Activated CD8-positive, alpha-beta memory T cell treated with anti-CD3 and anti-CD28 coated beads, Interleukin-2, amount 50 U/mL, for 4 hours (primary cell): Measurements from ENCODE around the gene GUCY1A1.

Source experiments
- DNase-seq: peaks from one replicate; pipeline ENCODE4 v3.0.0-alpha.2; 2020

The GUCY1A1 gene

GRCh38 chr4:155694100-155694785, 27.6 kb downstream of the GUCY1A1 start:
- no peak for DNase-seq

DNA sequence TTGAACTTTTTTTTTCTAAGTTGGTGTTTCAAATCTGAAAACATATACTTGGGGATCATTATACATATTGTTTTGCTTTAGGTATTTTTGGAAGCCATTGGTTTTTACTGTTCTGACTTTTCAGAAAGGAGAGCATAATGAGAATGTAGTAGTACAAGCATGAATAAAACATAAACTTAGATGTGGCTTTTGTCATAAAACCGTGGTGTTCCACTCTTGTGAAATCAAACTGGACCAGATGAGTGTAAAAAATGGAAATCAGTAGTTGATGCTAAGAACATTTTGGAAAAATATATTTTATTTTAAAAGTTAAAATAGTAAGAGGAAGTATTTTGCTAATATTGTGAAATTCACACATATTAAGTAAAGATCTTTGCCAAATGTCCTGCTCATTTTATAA, 29.6 kb downstream of the GUCY1A1 start:
- DNase-seq = no peak

DNA sequence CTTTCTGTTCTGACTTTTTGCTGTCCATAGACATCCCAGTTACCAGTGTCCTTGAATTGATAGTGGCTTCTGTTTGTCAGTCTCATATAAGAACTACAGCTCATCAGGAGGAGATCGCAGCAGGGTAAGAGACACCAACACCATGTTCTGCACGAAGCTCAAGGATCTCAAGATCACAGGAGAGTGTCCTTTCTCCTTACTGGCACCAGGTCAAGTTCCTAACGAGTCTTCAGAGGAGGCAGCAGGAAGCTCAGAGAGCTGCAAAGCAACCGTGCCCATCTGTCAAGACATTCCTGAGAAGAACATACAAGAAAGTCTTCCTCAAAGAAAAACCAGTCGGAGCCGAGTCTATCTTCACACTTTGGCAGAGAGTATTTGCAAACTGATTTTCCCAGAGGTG, 30.1 kb downstream of the GUCY1A1 start:
- no peak for DNase-seq

GRCh38 chr4:155701827-155702226, 35.2 kb downstream of the GUCY1A1 start:
- no peak for DNase-seq

- no peak for DNase-seq
Measured at GRCh38 chr4:155703486-155704247, 37.0 kb downstream of the GUCY1A1 start.

DNA sequence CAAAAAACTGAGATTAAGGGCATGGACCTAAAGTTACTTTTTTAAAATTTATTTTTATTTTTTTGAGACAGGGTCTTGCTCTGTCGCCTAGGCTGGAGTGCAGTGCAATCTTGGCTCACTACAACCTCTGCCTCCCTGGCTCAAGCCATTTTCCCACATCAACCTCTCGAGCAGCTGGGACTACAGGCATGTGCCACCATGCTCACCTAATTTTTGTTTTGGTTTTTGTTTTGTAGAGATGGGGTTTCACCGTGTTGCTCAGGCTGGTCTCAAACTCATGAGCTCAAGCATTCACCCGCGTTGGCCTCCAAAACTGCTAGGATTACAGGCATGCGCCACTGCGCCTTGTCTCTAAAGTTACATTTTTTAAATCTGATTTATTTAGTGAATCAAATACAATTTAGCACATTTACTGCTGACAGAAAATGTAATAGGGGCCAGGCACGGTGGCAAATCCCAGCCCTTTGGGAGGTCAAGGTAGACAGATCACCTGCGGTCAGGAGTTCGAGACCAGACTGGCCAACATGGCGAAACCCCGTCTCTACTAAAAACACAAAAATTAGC, 38.3 kb downstream of the GUCY1A1 start:
- DNase-seq = no peak

DNA sequence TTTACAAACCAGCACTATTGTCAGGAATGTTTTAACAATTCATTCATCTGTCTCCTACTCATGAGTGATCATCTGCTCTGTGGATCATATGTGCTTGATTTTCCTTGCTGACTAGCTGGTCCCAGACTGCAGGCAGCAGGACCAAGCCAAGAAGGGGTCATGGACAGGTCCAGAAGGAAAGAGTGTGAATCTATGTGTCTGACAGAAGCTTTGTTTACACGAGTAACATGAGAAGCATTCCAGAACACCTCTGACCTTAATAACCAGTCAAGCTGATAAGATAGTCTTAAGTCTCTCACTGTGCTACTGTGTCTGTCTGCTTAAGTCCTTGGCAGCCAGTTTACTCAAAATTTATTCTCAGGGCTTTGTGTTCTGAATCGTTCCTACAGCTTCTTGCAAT, 39.0 kb downstream of the GUCY1A1 start:
- DNase-seq = no peak

GRCh38 chr4:155706147-155706546, 39.5 kb downstream of the GUCY1A1 start:
- no peak for DNase-seq

GRCh38 chr4:155707251-155707650, 40.6 kb downstream of the GUCY1A1 start:
- DNase-seq = no peak

- no peak for DNase-seq
Measured at GRCh38 chr4:155708782-155709181, 42.1 kb downstream of the GUCY1A1 start.

GRCh38 chr4:155709918-155710317, 43.3 kb downstream of the GUCY1A1 start:
- DNase-seq = no peak

- no peak for DNase-seq
Measured at GRCh38 chr4:155711556-155711955, 44.9 kb downstream of the GUCY1A1 start.

DNA sequence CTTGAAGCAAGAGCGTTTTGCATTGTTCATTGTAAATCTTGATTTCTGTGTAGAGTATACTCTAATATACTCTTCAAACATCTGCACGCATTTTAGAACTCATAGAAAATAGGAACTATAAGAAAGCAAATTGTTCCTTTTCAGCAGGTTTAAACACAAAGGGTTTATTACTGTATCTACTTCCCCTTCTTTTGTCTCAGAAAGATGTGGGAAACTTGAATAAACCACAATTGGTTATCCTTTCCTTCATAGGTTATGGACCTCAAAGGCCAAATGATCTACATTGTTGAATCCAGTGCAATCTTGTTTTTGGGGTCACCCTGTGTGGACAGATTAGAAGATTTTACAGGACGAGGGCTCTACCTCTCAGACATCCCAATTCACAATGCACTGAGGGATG, 46.2 kb downstream of the GUCY1A1 start:
- DNase-seq = no peak

DNA sequence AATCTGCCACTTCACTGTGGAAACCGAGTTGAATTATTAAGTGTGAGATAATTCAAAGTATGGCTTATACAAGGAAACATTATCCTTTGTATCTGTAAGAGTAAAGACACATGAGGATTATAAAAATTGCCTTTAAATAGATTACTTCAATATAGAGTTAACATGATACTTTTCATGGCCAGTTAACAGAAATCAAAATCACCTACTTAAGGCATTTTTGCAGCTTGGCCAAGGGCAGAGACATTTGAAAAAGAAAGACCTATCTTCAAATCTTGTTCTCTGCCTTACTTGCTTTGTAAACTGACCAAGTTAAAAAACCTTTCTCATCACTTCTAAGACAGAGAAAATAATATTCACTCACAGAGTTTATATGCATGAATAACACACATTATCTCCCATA, 47.3 kb downstream of the GUCY1A1 start:
- DNase-seq = no peak

GRCh38 chr4:155722336-155722735, 55.7 kb downstream of the GUCY1A1 start:
- no peak for DNase-seq

DNA sequence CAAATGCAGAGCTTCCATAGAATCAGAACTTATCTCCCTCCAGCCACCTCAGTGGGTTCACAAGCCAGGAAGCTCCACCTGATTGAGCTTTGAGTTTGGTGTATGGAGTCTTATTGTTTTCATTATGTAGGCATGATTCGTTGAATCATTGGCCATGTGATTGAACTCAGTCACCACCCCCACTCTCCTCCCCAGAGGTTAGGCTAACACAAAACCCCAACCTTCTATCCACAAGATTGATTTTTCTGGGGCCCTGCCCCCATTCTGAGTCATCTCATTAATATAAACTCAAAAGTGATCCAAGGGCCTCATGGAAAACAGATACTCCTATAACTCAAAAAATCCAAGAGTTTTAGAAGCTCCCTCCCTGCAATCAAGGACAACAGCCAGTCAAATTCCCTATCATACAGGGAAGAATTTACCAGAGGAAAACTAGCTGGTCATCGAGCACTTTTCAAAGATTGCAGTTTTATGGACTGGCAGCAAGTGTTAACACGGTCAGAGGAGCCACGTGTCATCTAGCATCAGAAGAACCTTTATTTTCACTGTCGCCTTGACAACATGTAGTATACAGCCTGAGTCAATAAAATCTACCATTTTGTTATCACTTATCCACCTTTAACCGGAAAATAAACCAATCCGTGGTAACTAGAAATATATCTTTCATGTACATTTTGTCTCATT, 56.3 kb downstream of the GUCY1A1 start:
- DNase-seq = no peak

GRCh38 chr4:155724731-155725130, 58.1 kb downstream of the GUCY1A1 start:
- DNase-seq = no peak

GRCh38 chr4:155734065-155734464, 67.4 kb downstream of the GUCY1A1 start:
- DNase-seq = no peak

DNA sequence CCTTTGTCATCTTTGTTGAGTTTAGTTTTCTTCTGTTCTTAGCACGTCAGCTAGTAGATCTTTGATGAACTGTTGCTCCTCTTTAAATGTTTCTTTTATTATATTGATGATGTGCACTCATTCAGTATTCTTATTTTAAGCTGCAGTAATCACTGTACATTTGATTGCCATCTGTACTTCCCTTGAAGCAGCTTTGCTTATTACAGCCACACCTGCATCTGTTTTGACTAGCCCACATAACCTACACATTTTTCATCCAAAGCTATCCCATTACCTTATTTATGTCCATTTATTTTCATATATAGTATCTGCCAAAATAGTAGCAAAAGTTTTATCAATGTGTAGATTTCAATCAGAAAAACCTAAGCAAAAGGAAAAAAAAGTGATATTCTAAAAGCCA, 68.3 kb downstream of the GUCY1A1 start:
- no peak for DNase-seq

DNA sequence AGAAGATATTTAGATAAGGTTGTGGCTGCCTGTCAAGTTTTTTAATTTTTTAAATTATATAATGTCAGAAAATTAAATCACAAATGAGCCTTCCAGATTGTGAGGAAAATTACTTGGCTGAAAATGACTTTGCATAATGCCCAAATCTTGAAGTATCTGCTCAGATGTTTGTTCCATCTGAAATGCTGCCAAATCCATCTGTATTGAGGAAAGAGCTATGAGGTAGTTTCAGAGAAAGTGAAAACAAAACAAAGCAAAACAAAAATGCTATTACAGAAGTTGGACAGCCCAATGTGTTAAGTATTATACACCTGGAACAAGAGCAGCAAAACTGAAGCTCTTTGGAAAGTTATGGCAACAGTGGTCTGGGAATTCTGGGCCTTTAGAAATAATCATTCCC, 68.8 kb downstream of the GUCY1A1 start:
- no peak for DNase-seq

DNA sequence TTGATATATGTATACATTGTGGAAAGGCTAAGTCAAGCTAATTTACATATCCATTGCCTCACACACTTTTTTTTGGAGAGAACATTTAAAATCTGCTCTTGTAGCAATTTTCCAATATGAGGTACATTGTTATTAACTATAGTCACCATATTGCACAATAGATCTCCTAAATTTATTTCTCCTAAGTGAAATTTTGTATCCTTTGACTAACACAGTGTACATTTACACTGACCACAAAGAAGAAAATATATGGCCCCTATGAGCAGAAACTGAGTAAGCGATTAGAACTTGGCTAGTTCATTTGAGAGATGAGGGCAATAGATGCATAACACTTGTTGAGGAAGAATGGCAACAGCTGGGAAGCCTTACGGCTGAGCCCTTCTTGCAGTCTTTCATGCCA, 71.9 kb downstream of the GUCY1A1 start:
- DNase-seq = no peak

DNA sequence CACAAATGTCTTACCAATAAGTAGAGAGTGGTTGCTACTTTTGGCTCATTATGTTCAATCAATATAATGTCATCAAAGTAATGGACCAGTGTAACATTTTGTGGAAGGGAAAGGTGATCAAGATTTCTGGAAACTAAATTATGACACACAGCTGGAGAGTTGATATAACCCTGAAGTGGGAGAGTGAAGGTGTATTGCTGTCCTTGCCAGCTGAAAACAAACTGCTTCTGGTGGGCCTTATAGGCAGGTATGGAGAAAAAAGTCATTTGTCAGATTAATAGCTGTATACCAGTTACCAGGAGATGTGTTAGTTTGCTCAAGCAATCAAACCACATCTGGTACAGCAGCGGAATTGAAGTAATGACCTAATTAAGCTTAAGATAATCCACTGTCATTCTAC, 74.9 kb downstream of the GUCY1A1 start:
- DNase-seq = no peak

DNA sequence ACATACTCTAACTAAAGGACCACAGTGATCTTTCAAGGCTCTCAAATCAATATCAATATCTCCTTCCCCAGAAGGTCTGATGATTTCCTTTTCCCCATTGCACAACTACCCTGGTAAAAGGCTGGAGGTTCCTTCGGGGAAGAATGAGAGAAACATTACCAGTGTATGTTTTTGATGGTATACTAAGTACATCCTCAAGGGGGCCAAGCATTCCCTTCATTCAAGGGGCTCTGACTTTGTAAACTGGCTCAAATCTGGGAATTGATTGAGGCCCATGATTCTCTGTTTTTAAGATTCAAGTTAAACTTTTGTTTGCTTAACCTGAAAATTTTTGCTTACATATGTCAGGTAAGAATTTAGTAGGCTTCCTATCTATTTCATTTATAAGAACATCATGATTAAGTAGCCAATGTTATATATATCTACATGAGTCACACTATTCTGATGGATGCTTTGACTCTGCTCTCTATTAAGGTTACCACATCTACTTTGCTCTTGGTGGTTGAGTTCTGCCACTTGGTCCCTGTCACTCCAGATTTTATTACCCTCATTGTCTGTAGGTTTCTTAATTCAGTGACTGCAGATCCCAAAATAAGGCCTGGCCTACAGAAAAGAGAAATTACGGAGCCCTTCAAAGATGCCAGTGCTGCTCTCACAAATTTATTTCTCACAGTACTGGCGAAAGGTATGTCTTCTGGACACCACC, 75.8 kb downstream of the GUCY1A1 start:
- DNase-seq = no peak
